HCEC 1CT (cell line): ENCODE measurements around the gene MLLT1.

Experiments used
- DNase-seq: peaks from one replicate; pipeline ENCODE4 v3.0.0-alpha.2; 2017

MLLT1 gene

GRCh38 chr19:6220385-6221191, 59.2 kb downstream of the MLLT1 start:
- peak; percentile 29 for DNase-seq

- no peak for DNase-seq
These were observed 60.0 kb downstream of the MLLT1 start for GRCh38 chr19:6219586-6220290.

- DNase-seq = no peak
These were observed 60.6 kb downstream of the MLLT1 start for GRCh38 chr19:6219147-6219525.

GRCh38 chr19:6218491-6219146, 61.2 kb downstream of the MLLT1 start:
- peak; percentile 56 for DNase-seq

GRCh38 chr19:6217752-6218334, 61.9 kb downstream of the MLLT1 start:
- no peak for DNase-seq

- DNase-seq = no peak
These were observed 62.6 kb downstream of the MLLT1 start for GRCh38 chr19:6216996-6217751.

- DNase-seq = no peak
These were observed 63.4 kb downstream of the MLLT1 start for GRCh38 chr19:6216236-6216995.

- DNase-seq = no peak
These were observed 64.0 kb downstream of the MLLT1 start for GRCh38 chr19:6215701-6216235.

- DNase-seq = no peak
These were observed 64.8 kb downstream of the MLLT1 start for GRCh38 chr19:6214881-6215541.

- no peak for DNase-seq
These were observed 65.8 kb downstream of the MLLT1 start for GRCh38 chr19:6213696-6214641.

GRCh38 chr19:6213266-6213595, 66.5 kb downstream of the MLLT1 start:
- no peak for DNase-seq

GRCh38 chr19:6212403-6213265, 67.1 kb downstream of the MLLT1 start:
- DNase-seq = no peak

- no peak for DNase-seq
These were observed 68.0 kb downstream of the MLLT1 start for GRCh38 chr19:6211632-6212402.

- no peak for DNase-seq
These were observed 68.8 kb downstream of the MLLT1 start for GRCh38 chr19:6210721-6211600.

- DNase-seq = no peak
These were observed 69.7 kb downstream of the MLLT1 start for GRCh38 chr19:6210091-6210490.

- DNase-seq = no peak
These were observed 70.1 kb downstream of the MLLT1 start for GRCh38 chr19:6209680-6210079.

GRCh38 chr19:6209233-6209632, 70.5 kb downstream of the MLLT1 start:
- no peak for DNase-seq
